ENCODE data around the gene BRI3BP.

Gene BRI3BP

DNA sequence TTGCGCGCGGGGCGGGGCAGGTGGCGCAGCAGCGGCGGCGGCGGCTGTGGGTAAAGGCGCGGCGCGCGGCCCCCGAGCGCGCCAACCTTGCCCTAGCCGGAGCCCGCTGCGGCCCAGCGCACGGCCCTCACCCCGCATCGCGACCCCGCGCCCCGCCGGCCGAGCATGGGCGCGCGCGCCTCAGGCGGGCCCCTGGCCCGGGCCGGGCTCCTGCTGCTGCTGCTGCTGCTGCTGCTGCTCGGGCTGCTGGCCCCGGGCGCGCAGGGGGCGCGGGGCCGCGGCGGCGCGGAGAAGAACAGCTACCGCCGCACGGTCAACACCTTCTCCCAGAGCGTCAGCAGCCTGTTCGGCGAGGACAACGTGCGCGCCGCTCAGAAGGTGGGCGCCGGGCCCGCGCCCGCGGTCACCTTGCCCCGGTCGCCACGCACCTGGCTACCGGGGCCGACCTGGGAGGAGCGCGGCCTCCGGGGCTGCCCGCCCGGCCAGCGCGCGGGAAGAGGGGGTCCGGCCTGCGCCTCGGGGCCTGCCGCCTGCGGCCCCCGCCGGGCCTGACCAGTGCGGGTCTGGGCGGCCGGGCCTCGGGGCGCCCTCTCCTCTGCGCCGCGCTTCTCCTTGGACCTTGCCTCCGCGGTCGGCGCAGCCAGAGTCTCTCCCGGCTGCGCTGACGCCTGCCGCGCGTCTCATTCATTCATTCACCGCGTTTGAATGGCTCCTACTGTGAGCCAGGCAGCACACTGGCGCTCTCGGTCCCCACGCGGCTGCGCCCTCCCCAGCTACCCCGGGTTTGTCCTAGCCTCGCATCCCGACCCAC, at the start of gene BRI3BP:
TSS of gene BRI3BP (plus strand) at position 20 of the 811 bp plus-strand sequence. CDS start at position 166, 146 bp downstream.
- DNase-seq (ENCODE audit: low read depth, low spot score): no peak

- DNase-seq (ENCODE audit: low read depth, low spot score): no peak
These were observed 47.0 kb upstream of the BRI3BP start for GRCh38 chr12:124946447-124946793.

- DNase-seq (ENCODE audit: low read depth, low spot score): no peak
These were observed 46.4 kb upstream of the BRI3BP start for GRCh38 chr12:124947013-124947412.

GRCh38 chr12:124947561-124948398, 45.7 kb upstream of the BRI3BP start:
- DNase-seq (ENCODE audit: low read depth, low spot score): no peak

DNA sequence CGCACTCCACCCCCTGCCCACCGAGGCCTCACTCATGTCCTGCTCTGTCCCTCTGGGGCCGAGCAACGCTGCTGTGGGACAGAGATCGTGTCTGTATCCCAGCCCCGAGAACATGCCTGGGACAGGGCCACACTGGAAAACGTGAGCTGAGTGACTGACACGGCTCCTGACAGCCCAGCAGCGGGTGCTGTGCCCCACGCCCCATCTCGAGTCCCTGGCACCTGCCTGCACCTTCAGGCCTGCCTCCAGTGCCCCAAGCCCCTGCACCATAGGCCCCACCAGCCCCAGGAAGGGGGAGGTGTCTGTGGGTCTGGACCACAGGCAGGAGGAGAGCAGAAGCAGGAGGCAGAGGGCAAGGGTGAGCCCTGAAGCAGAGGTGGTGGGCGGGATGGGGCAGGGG, 44.4 kb upstream of the BRI3BP start:
- no peak for DNase-seq (ENCODE audit: low read depth, low spot score)

DNA sequence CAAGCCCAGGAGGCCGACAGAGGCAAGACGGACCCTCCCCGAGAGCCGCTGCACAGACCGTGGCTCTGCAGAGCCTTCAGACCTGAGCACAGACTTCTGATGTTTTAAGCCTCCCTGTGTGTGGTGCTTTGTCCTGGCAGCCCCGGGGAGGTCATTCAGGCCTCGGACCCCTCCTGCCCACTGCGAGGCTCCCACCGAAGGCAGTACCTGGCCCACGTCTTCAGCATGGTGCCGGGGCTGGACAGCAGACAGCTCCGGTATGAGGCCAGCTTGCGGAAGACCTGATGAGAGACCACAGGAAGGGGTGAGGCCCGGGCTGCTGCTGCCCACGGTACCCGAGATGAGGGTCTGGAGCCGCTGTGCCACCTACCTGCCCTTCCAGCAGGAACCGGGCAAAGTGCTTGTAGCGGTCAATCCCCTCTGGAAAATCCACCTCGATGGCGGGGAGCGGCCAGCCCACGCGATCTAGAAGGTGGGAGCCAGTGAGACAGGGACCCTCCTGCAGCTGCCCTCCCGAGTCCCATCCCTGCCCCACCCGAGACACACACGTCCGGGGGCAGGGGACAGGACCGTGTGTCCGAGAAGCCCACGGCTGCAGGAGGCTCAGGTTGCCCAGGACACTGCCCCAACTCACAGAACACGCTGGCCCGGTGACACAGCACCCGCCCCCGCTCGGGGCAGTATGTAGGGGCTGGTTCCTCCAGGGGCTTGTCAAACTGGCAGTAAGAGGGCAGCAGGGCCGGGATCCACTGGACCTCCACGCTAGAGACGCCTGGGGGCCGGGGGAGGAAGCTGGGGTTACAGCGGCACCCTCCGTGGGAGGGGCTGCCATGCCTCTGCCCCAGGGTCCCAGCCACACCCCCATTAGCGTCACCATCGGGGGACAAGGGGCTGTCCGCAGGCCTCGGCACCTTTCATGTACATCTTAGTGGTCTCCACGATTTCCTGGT, 43.4 kb upstream of the BRI3BP start:
- no peak for DNase-seq (ENCODE audit: low read depth, low spot score)

GRCh38 chr12:124952295-124952694, 41.1 kb upstream of the BRI3BP start:
- DNase-seq (ENCODE audit: low read depth, low spot score): no peak

DNA sequence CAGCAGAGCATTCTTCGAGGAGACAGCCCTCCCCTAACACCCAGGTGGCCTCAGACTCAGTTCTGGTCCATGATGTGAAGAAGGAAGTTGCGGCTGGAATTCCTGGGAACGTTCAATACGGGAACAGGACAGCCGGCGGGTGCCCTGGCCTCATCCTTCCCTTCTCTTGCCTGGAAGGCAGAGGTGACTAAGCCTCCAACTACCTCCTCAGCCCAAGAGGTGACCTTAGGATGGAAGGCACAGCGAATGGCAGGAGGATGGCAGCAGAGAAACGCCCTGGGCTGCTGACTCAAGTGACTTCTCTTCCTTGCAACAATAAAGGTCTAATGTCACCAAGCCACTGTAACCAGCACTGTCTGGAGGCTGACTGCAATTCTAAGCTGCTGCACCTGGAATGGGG, 40.6 kb upstream of the BRI3BP start:
- DNase-seq (ENCODE audit: low read depth, low spot score): no peak

DNA sequence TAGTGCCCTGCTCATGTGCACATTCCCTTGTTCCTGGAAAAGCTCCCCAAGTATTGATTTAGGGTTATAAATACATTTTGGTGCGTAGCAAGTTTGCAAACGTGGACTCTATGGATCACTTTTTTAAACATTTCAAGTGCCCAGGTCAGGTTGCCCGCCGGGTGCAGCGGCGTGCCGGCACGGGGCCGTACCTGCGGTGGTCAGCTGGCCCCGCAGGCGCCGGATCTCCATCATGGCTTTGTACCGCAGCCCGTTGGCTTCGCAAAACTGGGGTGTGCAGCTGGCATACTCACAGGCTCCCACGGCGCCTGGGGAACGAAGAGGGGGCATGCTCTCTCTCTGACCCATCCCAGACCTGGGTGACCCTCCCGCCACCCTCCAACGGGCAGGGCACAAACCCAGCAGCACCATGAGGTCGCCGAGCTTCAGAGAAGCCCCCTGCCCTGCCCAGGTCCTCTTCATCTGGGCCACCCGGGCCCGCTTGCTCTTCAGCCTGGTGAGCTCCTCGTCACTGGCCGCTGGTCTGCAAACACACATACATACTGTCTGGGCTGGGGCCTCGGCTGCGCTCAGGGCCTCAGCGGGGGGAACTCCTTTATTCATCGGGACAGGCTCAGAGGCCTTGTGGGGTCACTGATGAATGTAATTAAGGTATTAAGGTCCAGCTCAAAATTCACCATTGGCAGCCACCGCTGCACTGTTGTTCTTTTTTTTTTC, 39.6 kb upstream of the BRI3BP start:
- no peak for DNase-seq (ENCODE audit: low read depth, low spot score)

- no peak for DNase-seq (ENCODE audit: low read depth, low spot score)
These were observed 38.7 kb upstream of the BRI3BP start for GRCh38 chr12:124954771-124955170.

DNA sequence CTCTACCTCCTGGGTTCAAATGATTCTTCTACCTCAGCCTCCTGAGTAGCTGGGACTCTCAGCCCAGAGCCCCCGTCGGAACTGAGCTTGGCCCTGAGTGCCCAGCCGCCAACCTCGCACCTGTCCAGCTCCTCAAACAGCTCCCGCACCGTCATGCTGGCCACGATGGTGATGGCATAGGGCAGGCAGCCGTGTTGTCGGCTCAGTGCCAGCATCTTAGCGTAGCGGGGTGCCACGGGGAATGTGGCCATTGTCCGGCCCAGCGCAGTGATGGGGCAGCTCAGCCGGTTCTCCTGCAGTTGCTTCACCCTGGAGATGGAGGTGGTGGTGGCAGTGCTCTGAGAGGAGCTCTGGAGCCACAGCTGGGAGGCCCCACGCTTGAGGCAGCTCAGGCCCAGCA, 36.9 kb upstream of the BRI3BP start:
- no peak for DNase-seq (ENCODE audit: low read depth, low spot score)

DNA sequence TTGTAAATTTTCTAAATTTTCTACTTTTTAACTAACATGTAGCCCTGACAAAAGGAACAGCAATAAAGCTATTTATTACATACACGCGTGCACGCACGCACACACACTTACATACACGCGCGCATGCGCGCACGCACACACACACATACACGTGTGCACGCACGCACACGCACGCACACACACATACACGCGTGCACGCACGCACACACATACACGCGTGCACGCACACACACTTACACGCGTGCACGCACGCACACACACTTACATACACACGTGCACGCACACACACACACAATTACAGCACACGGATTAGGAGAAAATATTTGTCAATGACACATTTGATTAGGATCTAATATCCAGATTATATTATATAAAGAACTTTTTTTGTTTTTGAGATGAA, 32.4 kb upstream of the BRI3BP start:
- DNase-seq (ENCODE audit: low read depth, low spot score): no peak

DNA sequence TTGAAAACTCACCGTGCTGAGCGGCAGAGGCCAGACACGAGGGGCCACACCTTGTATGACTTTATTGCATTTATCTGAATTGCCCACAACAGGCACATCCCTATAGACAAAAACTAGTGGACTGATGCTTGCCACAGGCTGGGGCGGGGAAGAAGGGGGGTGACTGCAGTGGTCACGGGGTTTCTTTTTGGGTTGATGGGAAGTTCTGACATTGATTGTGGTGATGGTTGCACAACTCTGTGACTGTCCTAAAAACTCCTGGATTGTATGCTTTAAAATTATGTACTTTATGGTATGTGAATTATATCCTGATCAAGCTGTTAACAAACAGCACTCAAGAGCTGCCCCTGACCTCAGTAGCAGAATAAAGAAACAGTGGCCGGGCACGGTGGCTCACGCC, 30.2 kb upstream of the BRI3BP start:
- no peak for DNase-seq (ENCODE audit: low read depth, low spot score)

- DNase-seq (ENCODE audit: low read depth, low spot score): no peak
These were observed 29.2 kb upstream of the BRI3BP start for GRCh38 chr12:124964251-124964650.

DNA sequence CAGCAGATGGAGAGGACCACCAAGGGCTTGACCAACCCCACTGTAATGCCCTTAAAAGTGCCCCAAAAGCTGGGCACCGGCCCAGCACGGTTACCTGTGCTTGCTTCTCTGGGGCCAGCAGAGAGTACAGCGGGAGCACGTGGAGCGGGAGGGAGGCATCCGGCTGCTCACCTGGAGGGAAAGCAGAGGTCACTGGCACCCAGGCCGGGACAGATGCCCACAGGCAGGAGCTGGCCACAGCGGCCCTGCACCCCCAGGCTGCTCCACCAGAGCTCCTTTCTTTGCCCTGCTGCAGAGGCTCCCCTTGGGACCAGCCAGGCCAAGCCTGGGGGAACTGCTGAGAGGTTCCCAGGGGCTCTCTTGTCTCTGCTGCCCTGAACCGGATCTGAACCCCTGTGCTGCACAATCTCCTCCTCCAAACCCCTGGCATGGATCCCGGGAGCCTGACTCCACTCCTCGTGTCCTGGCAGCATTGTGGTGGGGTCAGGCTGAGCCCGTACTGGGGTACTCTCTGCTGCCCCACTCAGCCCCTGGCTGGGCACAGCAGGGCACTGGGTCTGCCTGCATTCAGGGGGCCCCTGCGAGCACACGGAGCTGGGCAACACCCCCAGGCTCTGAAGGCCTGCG, 28.5 kb upstream of the BRI3BP start:
- DNase-seq (ENCODE audit: low read depth, low spot score): no peak

DNA sequence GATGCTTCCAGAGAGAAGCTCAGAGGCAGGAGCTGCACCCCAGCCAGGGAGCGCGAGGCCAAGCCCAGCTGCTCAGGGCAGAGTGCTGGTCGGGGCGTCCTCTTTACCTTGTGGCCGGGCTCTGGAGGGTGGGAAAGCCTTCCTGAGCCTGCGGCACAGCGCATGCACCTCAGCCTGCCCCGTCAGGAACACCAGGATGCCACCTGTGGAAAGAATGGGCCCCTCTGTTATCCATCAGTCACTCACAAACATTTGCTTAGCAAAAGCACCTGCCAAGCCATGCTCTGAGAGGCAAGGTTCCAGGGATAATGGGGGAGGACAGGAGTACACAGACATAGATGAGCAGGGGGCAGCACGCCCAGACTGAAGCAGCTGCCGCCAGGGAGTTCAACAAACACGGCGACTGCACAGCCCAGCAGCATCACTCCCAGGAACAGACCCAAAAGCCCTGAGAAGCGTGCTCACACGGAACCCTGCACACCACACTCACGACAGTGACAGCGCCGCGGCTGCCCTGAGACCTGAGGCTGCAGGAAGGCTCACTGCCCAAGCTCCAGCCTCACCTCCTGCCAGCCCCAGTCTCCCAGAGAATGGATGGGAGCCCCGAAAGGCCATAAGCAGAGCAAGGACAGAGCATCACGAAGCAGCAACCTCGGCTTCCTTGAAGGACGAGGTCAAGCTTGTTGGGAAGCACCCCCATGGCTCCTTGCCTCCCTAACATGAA, 26.3 kb upstream of the BRI3BP start:
- DNase-seq (ENCODE audit: low read depth, low spot score): no peak

DNA sequence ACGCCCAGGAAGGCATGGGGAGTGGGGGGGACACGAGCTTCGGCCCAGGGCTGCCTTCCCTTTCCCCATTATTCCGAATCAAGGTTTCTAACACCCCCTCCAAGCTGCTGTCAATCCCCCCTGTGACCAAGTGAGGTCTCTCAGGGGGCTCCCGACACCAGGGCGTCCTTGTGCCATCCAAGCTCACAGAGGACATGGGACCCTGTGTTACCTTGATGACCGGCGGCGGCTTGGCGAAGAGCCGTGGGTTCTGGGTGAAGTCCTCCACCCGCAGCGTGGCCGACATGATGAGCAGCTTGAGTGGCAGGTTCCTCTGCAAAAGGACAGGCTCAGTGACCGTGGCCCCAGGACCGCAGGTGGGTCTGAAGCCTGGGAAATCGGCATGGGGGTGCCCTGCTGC, 24.8 kb upstream of the BRI3BP start:
- DNase-seq (ENCODE audit: low read depth, low spot score): no peak

- DNase-seq (ENCODE audit: low read depth, low spot score): no peak
These were observed 22.6 kb upstream of the BRI3BP start for GRCh38 chr12:124970647-124971402.

DNA sequence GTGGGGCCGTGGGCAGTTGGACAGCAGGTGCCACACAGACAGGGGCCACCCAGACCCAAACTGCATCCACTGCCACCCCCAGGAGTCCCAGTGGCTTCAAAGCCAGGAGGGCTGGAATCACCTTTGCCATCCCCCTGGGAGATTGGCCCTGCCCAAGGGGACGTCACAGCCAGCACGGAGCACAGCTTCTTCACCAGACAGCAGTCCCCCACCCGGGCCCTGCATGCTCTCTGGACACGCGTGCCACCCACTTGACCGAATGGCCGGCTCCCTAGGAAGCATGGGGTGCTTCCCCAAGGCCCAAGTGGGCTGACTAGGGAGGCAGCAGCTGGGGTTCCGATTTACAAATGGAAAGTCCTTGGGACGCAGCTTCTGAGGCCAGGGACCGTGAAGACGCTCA, 21.8 kb upstream of the BRI3BP start:
- DNase-seq (ENCODE audit: low read depth, low spot score): no peak
